Natural killer cell (primary cell): Measurements from ENCODE around the gene SH3GL1. TPM values are rescaled to one million over a fixed set of nuclear protein-coding genes. Genes with fewer than 3 reads are reported as not detected.
A peak's percentile ranks its signal among the peaks of the same experiment; 100 is the strongest.

Experiments
- ATAC-seq, 3 donors: fragments of 150-1000 bp in 2 of 3; fragments of 200-7000 bp in 1 of 3; cut with Tn5 transposase; 1 replicate in 1 of 3; 2 replicates in 2 of 3; pipeline ENCODE4 v1.10.0; 2021; ENCODE audit warnings: mild to moderate bottlenecking in 2 of 3, moderate library complexity in 2 of 3
- DNase-seq, 2 donors: peaks; one replicate each; pipeline versions ENCODE4 v3.0.0 to v3.0.0-alpha.2; 2013 to 2021; ENCODE audit warnings: mixed read lengths in 1 of 2
- H3K27ac ChIP-seq: one replicate; pipeline ENCODE4 v1.5.1; 2013; ENCODE audit warnings: mild to moderate bottlenecking, low read length
- H3K27me3 ChIP-seq: one replicate; pipeline ENCODE4 v1.6.1; 2013; ENCODE audit warnings: low read length; ENCODE audit not compliant: control insufficient read depth, insufficient read depth
- H3K36me3 ChIP-seq: one replicate; pipeline ENCODE4 v1.6.1; 2013; ENCODE audit warnings: low read length; ENCODE audit not compliant: control insufficient read depth, insufficient read depth
- H3K4me1 ChIP-seq: one replicate; pipeline ENCODE4 v1.6.1; 2013; ENCODE audit warnings: low read length; ENCODE audit not compliant: control insufficient read depth, insufficient read depth
- H3K4me3 ChIP-seq: one replicate; pipeline ENCODE4 v1.5.1; 2013; ENCODE audit warnings: low read length
- H3K9me3 ChIP-seq: one replicate; pipeline ENCODE4 v1.6.1; 2013; ENCODE audit warnings: low read length; ENCODE audit not compliant: control insufficient read depth, insufficient read depth
- H3K27ac Mint-ChIP-seq, 2 donors: one replicate each; pipeline ENCODE4 v1.8.0; 2022; ENCODE audit warnings: mild to moderate bottlenecking in 2 of 2, mixed read lengths in 2 of 2, moderate library complexity in 1 of 2
- H3K27me3 Mint-ChIP-seq, 2 donors: one replicate each; pipeline ENCODE4 v1.8.0; 2022; ENCODE audit warnings: low read depth in 2 of 2, mixed read lengths in 2 of 2
- H3K36me3 Mint-ChIP-seq: one replicate; pipeline ENCODE4 v1.8.0; 2022; ENCODE audit warnings: mixed read lengths
- H3K4me1 Mint-ChIP-seq, 2 donors: one replicate each; pipeline ENCODE4 v1.8.0; 2022; ENCODE audit warnings: mixed read lengths in 2 of 2
- H3K4me3 Mint-ChIP-seq: one replicate; pipeline ENCODE4 v1.8.0; 2022; ENCODE audit warnings: mild to moderate bottlenecking, moderate library complexity, mixed read lengths
- H3K9me3 Mint-ChIP-seq, 2 donors: one replicate each; pipeline ENCODE4 v1.8.0; 2022; ENCODE audit warnings: mixed read lengths in 2 of 2
- WGBS: methylation state at CpG from one replicate; pipeline ENCODE4 v1.1.7; 2013; ENCODE audit warnings: missing lambda C conversion rate; ENCODE audit not compliant: insufficient coverage; 5-methylcytosine and 5-hydroxymethylcytosine counted together
- intact Hi-C: fragments of 100-400 bp; cut with micrococcal nuclease; formaldehyde crosslinking; loops from one replicate; pipeline ENCODE4 v1.14.2; 2022
- total RNA-seq, 4 donors: library from RNA; stranded (reverse); fragments of 120-200 nt in 1 of 4; gene quantifications; one replicate each; pipeline versions ENCODE4 v1.2.3 to v1.2.4, GENCODE V29; 2013 to 2022
- TF ChIP-seq, protein P1 (sequence below): fragments of 200-600 bp; IDR thresholded peaks from one replicate; pipeline ENCODE4 v1.8.0; 2022; ENCODE audit warnings: antibody characterized with exemption

The SH3GL1 gene
- total RNA-seq, 3 donors from 2014 or later (not counting 1 experiment from before 2014, with no cell fraction given): 43.9 to 55.7 (median 49.2) TPM

DNA sequence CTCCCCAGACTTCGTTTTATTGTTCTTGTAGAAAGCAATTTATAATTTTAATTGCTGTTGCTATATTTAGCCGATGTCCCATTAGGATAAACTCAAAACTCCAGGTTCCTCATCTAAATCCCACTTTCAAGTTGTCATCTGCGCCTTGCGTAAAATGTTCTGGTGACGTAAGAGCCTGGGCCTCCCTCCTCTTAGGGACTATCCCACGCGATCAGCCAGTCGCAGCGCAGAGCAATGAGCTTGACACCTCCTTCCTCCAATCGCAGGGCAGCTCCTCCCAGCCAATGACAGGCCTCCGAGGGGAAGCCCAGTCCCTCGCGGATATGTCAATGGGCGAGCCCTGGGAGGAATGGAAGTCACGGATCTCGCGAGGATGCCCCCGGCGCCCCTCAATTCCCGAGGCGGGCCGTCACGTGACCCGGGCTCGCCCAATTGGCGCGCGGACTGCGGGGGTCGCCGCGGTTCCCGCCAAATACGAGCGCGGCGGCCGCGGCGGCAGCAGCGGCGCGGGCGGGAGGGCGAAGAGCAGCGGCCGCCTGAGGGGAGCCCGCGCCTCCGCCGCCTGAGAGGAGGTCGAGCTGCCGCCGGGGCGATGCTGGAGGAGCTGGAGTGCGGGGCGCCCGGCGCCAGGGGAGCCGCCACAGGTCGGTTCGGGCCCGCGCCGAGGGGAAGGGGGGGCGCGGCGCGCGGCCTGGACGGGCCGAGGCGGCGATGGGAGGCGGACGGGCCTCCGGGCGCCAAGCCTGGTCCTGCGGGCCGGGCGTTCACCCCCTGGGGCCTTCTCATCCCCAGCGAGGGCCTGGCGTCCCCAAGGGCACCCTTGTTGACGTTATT lies 2.0 kb upstream of the SH3GL1 start, which contains the start of gene CHAF1A:
Gene CHAF1A (plus strand): TSS at position 470 of the 834 bp plus-strand sequence. CDS start 123 bp downstream, at position 593.
- Mint-ChIP-seq H3K27me3 (no peaks in the 10 kb centered on the region), H3K36me3 (no peaks in the 10 kb centered on the region), H3K4me3 (peak within 1 kb of the TSS; percentile 94), H3K9me3 (no peaks in the 10 kb centered on the region), H3K27ac (peak within 1 kb of the TSS; percentile 99 to 100), H3K4me1 (peaks cover 28 to 41% of the 10 kb centered on the region in 2 donors)
- no peaks in the 10 kb centered on the region for H3K36me3 ChIP-seq
- TF ChIP-seq, protein P1, sequence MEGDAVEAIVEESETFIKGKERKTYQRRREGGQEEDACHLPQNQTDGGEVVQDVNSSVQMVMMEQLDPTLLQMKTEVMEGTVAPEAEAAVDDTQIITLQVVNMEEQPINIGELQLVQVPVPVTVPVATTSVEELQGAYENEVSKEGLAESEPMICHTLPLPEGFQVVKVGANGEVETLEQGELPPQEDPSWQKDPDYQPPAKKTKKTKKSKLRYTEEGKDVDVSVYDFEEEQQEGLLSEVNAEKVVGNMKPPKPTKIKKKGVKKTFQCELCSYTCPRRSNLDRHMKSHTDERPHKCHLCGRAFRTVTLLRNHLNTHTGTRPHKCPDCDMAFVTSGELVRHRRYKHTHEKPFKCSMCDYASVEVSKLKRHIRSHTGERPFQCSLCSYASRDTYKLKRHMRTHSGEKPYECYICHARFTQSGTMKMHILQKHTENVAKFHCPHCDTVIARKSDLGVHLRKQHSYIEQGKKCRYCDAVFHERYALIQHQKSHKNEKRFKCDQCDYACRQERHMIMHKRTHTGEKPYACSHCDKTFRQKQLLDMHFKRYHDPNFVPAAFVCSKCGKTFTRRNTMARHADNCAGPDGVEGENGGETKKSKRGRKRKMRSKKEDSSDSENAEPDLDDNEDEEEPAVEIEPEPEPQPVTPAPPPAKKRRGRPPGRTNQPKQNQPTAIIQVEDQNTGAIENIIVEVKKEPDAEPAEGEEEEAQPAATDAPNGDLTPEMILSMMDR: no peak
- H3K27ac ChIP-seq: peak within 1 kb of the TSS; percentile 97
- under 1% methylated on average over 84 of the region's 84 CpGs for WGBS
- peaks cover 44% of the 10 kb centered on the region for H3K4me1 ChIP-seq
- H3K4me3 ChIP-seq: peak within 1 kb of the TSS; percentile 68
- no peaks in the 10 kb centered on the region for H3K9me3 ChIP-seq
- H3K27me3 ChIP-seq: no peaks in the 10 kb centered on the region
- DNase-seq (peak; percentile 97 to 100), ATAC-seq (peak; percentile 86 to 93 (median 86))
- intact Hi-C loops: loop anchor here (1.0 to 5.0 kb wide), 3 partner anchors 55 to 135 kb away; partner anchors contain the start of gene UBXN6

DNA sequence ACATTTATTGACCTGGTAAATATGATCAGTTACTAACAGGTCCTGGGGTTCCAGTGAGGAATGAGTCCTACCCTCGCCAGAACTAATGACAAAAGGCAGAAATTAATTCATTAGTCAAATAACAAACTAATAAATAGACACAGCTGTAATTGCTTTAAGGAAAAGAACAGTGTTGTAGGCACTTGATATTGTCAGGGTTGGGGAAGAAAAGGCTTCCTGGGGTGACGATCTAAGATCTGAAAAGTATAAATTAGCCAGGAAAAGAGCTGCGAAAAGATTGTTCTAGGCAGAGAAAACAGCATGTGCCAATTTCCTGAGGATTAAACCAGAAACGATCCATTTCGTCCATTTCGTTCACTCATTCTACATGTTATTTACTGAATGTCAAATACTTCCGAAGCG lies 1.4 kb upstream of the SH3GL1 start:
- Histone ChIP-seq H3K27ac (peak overlapping the region; percentile 97), H3K9me3 (no peaks in the 10 kb centered on the region), H3K36me3 (peaks cover 2% of the 10 kb centered on the region), H3K27me3 (no peaks in the 10 kb centered on the region), H3K4me3 (peak overlapping the region; percentile 35), H3K4me1 (peaks cover 48% of the 10 kb centered on the region)
- TF ChIP-seq, protein P1: no peak
- Mint-ChIP-seq H3K27me3 (no peaks in the 10 kb centered on the region), H3K9me3 (no peaks in the 10 kb centered on the region), H3K36me3 (no peaks in the 10 kb centered on the region), H3K4me3 (peak overlapping the region; percentile 94), H3K4me1 (peaks cover 33 to 47% of the 10 kb centered on the region in 2 donors), H3K27ac (peak overlapping the region; percentile 99 to 100)
- intact Hi-C loops: loop anchor here (1.0 to 5.0 kb wide), 4 partner anchors 56 to 134 kb away; partner anchors contain the start of genes MPND and UBXN6
- no peak for ATAC-seq
- 0% methylated on average over 6 of the region's 8 CpGs for WGBS
- no peak for DNase-seq

DNA sequence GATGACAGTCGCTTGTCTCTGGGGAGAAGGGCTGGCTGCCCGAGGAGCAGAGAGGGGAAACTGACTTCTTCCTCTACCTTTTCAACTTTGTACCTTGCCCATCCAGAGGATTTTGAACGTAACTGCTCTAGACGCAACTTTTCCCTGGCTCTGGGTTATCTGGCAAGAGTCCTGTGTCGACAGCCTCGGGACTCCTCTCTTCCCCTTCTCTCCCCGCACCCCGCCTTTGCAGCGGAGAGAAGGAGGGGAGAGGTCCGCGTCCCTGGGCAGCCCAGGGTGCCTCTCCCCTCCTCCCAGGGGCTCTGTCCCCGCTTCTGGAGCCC lies 574 bp downstream of the SH3GL1 start:
- intact Hi-C loops: loop anchor here (1.0 to 5.0 kb wide), 4 partner anchors 29 to 152 kb away; partner anchors contain the start of genes MPND and YJU2
- peak overlapping the region; percentile 88 for H3K4me3 ChIP-seq
- H3K9me3 ChIP-seq: no peaks in the 10 kb centered on the region
- Mint-ChIP-seq H3K9me3 (no peaks in the 10 kb centered on the region), H3K4me1 (peaks cover 43 to 55% of the 10 kb centered on the region in 2 donors), H3K27ac (peak overlapping the region; percentile 83 to 99), H3K4me3 (peak overlapping the region; percentile 96), H3K27me3 (no peaks in the 10 kb centered on the region), H3K36me3 (no peaks in the 10 kb centered on the region)
- TF ChIP-seq, protein P1: no peak
- H3K27ac ChIP-seq: peak overlapping the region; percentile 70
- no peak for ATAC-seq
- 0% methylated on average over 10 of the region's 12 CpGs for WGBS
- H3K36me3 ChIP-seq: peaks cover 11% of the 10 kb centered on the region
- peak in 1 of 2 donors; percentile 46 for DNase-seq
- no peaks in the 10 kb centered on the region for H3K27me3 ChIP-seq
- H3K4me1 ChIP-seq: peaks cover 48% of the 10 kb centered on the region
